GM21390 (cell line): ENCODE results near the gene IMP4.

Experiments
- ATAC-seq: cut with Tn5 transposase; IDR thresholded peaks from one replicate; pipeline ENCODE4 v1.9.1; 2021; ENCODE audit not compliant: unreplicated experiment

Gene IMP4

DNA sequence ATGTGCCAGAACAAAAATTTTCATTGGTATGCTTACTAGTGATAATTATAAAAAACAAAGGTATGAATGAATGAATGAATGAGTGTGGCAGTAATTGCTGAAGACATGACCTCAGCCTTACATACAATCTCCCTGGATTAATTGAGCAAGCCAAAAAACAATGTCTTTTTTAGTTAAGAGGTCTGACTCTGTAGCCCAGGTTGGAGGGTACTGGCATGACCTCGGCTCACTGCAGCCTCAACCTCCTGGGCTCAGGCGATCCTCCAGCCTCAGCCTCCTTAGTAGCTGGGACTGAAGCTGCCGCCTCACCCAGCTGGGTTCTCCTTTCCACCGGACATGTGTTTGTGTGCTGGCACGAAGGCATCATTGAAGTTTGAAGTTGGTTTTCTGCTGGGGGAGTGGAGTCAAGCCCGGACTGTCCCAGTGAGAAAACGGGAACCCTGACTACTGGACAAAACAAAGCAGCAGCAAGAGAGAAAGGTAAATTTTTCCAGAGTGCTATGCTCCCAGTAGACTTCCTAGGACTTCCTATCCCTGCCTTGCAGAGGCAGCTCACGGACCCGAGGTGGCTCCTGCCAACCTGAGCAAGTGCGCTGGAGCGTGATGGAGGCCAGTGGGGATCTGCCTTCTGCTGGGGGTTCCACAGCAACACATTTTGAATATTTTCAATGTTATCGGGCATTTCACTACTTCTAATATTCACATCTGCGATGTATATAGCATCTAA lies 6.4 kb upstream of the IMP4 start:
- ATAC-seq = no peak

DNA sequence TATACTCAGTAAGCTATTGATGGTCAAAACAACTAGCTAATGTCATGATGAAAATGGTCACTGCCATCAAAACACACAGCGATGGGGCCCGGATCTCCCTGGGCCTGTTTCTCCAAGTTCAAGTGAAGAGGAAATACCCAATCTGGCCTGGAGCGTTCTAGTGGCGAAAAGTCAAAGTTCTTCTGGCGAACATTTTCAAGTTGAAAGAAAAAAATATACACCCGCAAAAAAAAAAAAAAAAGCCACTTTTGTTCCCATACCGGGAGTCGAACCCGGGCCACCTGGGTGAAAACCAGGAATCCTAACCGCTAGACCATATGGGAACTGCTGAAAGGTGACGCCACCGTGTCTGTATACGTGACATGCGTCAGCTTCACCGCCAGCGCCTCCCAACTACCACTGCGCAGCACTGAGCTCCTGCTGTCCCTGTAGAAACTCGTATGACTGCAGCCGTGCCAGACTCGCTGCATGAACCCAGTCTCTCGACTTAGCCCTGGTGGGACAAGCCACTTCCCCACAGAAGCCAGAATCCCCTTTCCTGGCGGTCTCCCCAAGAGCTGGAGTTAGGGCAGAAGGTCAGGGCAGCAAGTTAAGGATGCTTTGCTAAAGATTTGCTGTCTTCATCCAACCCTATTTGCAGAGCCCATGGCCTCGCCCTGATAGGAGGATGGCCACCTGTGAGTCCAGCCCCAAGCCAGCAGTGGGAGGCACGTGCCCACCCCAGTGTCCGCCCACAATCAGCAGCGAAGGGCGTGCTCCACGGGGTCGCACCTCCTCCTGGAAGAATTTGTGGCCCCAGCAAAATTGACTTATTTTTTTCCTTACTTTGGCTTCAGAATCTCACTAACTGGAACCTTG lies 5.6 kb upstream of the IMP4 start:
- ATAC-seq = no peak

DNA sequence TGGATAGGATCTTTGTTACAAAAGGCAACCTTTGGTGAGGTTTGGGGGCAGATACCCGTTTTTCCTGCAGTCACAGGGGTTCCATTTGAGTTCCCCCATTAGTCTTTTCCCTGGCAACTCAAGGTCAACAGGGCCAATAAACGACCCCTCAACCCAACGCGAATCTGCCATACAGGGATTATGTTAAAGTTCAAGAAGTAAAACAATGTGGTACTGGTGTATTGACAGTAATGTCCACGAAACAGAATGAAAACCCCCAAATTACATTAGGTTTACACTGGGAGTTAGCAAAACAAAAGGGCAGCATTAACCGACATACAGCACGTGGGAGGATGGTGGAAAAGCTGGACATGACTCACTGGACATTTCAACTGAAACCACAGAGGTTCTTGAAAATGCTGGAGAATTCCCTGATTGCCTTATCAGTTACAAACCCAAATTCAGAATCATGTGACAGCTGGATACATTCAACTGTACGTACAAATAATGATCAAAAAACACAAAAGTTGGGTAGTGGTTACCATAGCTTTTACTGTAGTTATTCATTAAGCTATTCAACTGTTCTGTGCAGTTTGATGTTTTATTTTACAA lies 4.9 kb upstream of the IMP4 start:
- no peak for ATAC-seq

DNA sequence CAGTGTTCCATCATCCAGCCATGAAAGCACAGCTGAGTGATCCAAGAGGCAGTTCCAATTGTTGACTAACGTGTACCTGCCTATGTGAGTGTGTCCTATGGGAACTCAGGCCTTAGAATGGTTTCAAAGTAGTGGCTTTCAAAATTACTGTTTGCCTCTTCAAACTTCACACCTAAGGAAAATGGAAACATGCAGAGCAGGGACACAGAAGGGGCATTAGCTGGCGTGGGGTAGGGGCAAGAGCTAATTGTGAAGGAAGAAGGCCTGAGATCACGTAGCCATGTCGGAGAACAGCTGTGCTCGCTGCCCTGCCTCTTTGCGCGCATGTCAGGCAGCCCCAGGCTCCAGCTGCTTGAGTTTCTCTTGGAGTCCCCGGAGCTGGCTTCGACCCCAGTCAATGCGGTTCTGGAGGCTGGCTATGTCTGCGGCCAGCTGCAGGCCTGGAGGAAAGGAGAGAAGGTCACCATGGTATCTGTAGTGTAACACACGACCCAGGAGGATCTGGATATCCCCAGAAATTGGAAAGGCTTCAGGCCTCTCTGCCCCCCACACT lies 3.8 kb upstream of the IMP4 start:
- ATAC-seq = no peak

DNA sequence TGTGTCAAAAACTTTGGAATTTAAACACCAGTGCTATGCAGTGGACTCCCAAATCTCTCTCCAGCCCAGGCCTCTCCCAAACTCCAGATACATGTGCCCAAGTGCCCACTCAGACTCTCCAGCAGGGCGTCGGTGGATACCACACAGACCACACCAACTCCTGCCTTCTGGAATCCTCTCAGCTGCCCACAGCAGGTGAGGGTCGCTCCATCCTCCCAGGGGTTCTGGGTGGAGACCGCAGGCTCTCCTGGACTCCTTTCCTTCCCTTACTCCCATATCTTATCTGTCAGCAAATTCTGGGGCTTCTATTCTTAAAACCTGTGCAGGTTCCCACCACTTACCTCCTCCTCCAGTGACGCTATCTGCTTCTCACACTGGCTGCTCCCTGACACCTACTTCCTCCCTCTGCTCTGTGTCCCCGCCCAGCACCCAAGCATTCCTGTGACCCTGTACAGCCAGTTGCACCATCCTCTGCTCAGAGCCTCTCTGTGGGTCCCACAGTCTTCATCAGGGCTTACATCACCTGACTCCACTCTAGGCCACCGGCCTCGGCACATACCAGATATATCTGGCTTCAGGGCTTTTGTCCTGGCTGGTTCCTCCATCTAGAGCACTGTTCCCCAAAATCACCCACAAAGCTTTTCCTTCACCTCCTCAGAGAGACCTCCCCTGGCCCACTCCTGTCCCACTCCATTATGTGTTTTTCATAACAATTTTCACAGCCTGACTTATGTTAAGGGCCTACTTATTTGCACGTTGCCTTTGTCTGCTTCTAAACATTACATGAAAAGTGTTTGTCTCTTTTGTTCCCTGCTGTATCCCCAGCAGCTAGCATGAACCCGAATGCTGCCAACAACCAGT lies 2.6 kb upstream of the IMP4 start:
- ATAC-seq = no peak

- peak; percentile 3 for ATAC-seq
These were observed 1.1 kb upstream of the IMP4 start for GRCh38 chr2:130341562-130342019.

- peak; percentile 75 for ATAC-seq
These were observed 621 bp upstream of the IMP4 start for GRCh38 chr2:130342020-130342532.

- ATAC-seq = no peak
These were observed 1.9 kb downstream of the IMP4 start for GRCh38 chr2:130344578-130344977.

GRCh38 chr2:130345091-130345490 lies 2.4 kb downstream of the IMP4 start:
- ATAC-seq = no peak

DNA sequence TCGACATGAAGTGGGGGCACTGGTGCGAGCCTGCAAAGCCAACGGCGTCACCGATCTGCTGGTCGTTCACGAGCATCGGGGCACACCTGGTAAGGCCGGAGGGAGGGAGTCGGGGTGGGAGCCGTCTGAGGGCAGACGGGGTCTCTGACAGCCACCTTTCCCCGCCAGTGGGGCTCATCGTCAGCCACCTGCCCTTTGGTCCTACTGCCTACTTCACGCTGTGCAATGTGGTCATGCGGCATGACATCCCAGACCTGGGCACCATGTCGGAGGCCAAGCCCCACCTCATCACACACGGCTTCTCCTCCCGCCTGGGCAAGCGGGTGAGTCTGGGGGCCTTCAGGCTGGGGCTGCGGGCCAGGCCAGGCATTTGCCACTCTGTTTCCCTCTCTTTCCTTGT lies 2.9 kb downstream of the IMP4 start:
- ATAC-seq = no peak

DNA sequence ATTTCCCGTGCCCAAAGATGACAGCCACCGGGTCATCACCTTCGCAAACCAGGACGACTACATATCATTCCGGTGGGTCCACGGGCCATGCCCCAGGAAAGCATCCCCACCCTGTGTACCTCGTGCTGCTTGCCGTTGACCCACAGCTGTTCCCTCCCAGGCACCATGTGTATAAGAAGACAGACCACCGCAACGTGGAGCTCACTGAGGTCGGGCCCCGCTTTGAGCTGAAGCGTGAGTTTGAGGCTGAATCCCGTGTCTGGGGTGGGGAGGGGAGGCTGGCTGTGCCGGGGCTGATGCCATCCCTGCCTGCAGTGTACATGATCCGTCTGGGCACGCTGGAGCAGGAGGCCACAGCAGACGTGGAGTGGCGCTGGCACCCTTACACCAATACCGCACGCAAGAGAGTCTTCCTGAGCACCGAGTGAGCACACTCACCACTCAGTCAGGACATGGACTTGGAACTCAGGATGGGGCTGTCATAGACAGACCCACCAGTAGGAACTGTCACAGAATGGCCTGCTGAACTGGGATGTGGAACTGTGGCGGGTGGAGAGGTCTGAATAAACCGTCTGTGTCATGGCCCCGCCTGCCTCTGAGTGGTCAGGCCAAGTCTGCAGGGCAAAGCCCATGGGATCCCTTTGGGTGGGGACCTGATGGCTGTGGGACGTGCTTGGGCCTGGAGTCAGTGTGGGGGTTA lies 3.5 kb downstream of the IMP4 start:
- no peak for ATAC-seq

GRCh38 chr2:130346741-130347066 lies 4.0 kb downstream of the IMP4 start:
- no peak for ATAC-seq

DNA sequence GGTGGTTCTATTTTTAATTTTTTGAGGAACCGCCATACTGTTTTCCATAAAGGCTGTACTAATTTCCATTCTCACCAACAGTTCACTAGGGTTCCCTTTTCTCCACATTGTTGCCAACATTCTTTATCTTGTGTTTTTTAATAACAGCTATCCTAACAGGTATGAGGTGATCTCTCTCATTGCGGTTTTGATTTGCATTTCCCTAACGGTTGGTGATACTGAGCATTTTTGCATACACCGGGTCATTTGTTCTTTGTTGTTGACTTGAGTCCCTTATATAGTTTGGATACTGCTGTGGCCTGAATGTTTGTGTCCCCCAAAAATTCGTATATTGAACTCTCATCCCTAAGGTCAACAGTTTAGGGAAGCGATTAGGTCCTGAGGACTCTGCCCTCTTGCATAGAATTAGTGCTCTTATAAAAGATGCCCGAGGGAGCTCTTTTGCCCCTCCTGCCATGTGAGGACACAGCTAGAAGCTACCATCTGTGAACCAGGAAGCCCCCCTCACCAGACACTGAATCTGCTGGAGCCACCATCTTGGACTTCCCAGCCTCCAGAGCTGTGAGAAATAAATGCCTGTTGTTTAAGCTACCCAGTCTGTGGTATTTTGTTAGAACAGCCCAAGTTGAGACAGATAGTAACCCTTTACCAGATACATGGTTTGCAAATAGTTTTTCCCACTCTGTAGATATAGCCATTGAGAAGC lies 4.7 kb downstream of the IMP4 start:
- ATAC-seq = no peak

GRCh38 chr2:130349174-130349573 lies 6.5 kb downstream of the IMP4 start:
- no peak for ATAC-seq

GRCh38 chr2:130351711-130352110 lies 9.0 kb downstream of the IMP4 start:
- ATAC-seq = no peak

- ATAC-seq = no peak
These were observed 9.5 kb downstream of the IMP4 start for GRCh38 chr2:130352237-130352636.

DNA sequence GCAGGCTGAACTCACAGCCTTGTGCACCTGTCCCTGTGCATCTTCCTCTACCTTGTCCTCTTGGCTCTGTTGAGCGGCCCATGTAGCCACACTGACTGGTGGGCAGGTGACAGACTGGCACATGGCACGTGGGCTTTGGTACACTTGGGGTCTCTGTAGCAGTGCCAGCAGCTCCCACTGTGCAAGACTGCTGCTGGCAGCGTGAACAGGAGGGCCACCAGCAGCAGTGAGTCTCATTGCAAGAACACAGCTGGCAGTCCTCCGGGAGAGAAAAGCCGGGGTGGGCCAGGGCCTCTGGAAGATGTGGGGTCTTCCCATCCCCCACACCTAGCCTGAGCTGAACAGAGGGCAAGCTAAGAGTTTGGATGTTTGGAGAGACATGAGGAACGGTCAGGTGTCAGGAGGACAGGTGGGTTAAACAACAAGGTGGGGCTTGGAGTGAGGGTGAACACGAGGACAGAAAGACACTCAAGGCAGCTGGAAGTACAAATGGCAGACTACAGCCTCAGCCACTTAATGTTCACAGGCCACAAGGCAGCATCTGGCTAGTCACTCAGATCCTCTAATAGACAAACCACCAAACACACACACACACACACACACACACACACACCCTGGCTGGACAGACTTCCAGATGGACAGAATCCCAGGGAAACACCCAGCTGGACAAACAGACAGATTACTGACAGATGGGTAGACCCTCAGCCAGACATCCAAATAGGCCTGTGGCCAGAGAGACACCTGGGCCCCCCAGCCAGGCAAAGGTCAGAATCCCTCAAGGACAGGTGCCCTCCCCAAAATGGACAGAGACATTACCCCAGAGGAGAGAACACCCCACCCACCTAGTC lies 10.8 kb downstream of the IMP4 start:
- ATAC-seq = no peak

- ATAC-seq = no peak
These were observed 11.4 kb downstream of the IMP4 start for GRCh38 chr2:130354139-130354428.

GRCh38 chr2:130355172-130355577 lies 12.5 kb downstream of the IMP4 start:
- no peak for ATAC-seq
